Cardiac septum (tissue), 1 donor: ENCODE results near the gene TEX19. TPM values are rescaled to one million over a fixed set of nuclear protein-coding genes. Genes with fewer than 3 reads are reported as not detected.

ENCODE experiments used
- total RNA-seq: library from RNA; stranded (reverse); fragmentation: NEBNext Ultra II Directional; extraction: Animal tissue kit (Norgen Biotek cat#: 25700); gene quantifications from one replicate; pipeline ENCODE4 v1.2.1, GENCODE V29; 2021
- donor health status: DM: no; HTN: no; CAD: no.

Gene TEX19
- total RNA-seq, 1 donor from 2014 or later = not detected

Other genes starting within 250 kb of the TEX19 start
- 10.6 TPM for gene CCDC57, start 146.4 kb upstream of the TEX19 start, total RNA-seq
- 20.7 TPM for gene SLC16A3, start 130.2 kb upstream of the TEX19 start, total RNA-seq
- 80.9 TPM for gene CSNK1D, start 85.5 kb upstream of the TEX19 start, total RNA-seq
- 0.62 TPM for gene CD7, start 41.6 kb upstream of the TEX19 start, total RNA-seq
- gene SECTM1, start 25.5 kb upstream of the TEX19 start, total RNA-seq = 2.0 TPM
- gene UTS2R, start 12.5 kb downstream of the TEX19 start, total RNA-seq = 0.51 TPM
- gene HEXD, start 59.1 kb downstream of the TEX19 start, total RNA-seq = 14.3 TPM
- gene OGFOD3, start 59.3 kb downstream of the TEX19 start, total RNA-seq = 31.3 TPM
- gene CYBC1, start 91.5 kb downstream of the TEX19 start, total RNA-seq = 37.4 TPM
- 49.8 TPM for gene NARF, start 99.5 kb downstream of the TEX19 start, total RNA-seq
- 40.2 TPM for gene FOXK2, start 160.5 kb downstream of the TEX19 start, total RNA-seq